Stomach (tissue), 4 donors: ENCODE results near the gene AXL.

Source experiments
- CTCF ChIP-seq, 7 experiments: fragments of 450-650 bp in 4 of 7; fragments of 200-600 bp in 3 of 7; sonication (generic) in 3 of 7; IDR thresholded peaks; one replicate each; pipeline ENCODE4 v1.5.1; 2016 to 2019; ENCODE audit warnings: antibody characterized with exemption in 7 of 7, control low read depth in 2 of 7, mild to moderate bottlenecking in 1 of 7
- EP300 ChIP-seq: sonication (generic); formaldehyde crosslinking; IDR thresholded peaks from one replicate; pipeline ENCODE4 v1.6.1; 2017; ENCODE audit warnings: antibody characterized with exemption
- POLR2A ChIP-seq, 4 donors: fragments of 450-650 bp; IDR thresholded peaks; one replicate each; pipeline ENCODE4 v1.6.1; 2016; ENCODE audit warnings: antibody characterized with exemption in 4 of 4, control low read depth in 2 of 4, mild to moderate bottlenecking in 1 of 4, moderate library complexity in 1 of 4

GRCh38 chr19:41232686-41233085, 13.7 kb downstream of the AXL start:
- TF ChIP-seq CTCF (IDR thresholded peaks at IDR 0.05) (no peak), POLR2A (IDR thresholded peaks at IDR 0.05) (no peak), EP300 (no peak)
